Kidney (tissue), 14 donors: ENCODE measurements around the gene SYNDIG1. TPM values are rescaled to one million over a fixed set of nuclear protein-coding genes. Genes with fewer than 3 reads are reported as not detected.

ENCODE experiments used
- DNase-seq, 5 donors: peaks; one replicate each; pipeline ENCODE4 v3.0.0-alpha.2; 2013 to 2020
- FAIRE-seq: peaks from 2 replicates; lab custom pipeline; 2012; peaks lifted over from hg19 to GRCh38; lab: Jason Lieb, UNC
- H3K27ac ChIP-seq, 2 donors: one replicate each; pipeline ENCODE4 v1.7.0; 2013; ENCODE audit warnings: low read depth in 2 of 2, low read length in 2 of 2, inconsistent platforms in 1 of 2
- H3K27me3 ChIP-seq: one replicate; pipeline ENCODE4 v1.7.1; 2013; ENCODE audit warnings: low read length, inconsistent platforms; ENCODE audit not compliant: control insufficient read depth, insufficient read depth
- H3K36me3 ChIP-seq, 3 donors: one replicate each; pipeline versions ENCODE4 v1.7.0 to v1.7.1; 2013; ENCODE audit warnings: low read length in 3 of 3, control low read depth in 1 of 3, inconsistent platforms in 1 of 3; ENCODE audit not compliant: insufficient read depth in 3 of 3, control insufficient read depth in 2 of 3
- H3K4me1 ChIP-seq, 3 donors: one replicate each; pipeline versions ENCODE4 v1.7.0 to v1.7.1; 2013; ENCODE audit warnings: low read length in 3 of 3, inconsistent platforms in 1 of 3, low read depth in 1 of 3; ENCODE audit not compliant: control insufficient read depth in 2 of 3, insufficient read depth in 2 of 3
- H3K4me3 ChIP-seq, 3 donors: one replicate each; pipeline versions ENCODE4 v1.7.0 to v1.8.1; 2013; ENCODE audit warnings: low read length in 3 of 3, control low read depth in 1 of 3, inconsistent platforms in 1 of 3
- H3K9ac ChIP-seq, 3 donors: one replicate each; pipeline versions ENCODE4 v1.7.0 to v1.7.1; 2013; ENCODE audit warnings: low read length in 3 of 3, control low read depth in 1 of 3, inconsistent platforms in 1 of 3
- H3K9me3 ChIP-seq, 3 donors: one replicate each; pipeline versions ENCODE4 v1.7.0 to v1.7.1; 2013; ENCODE audit warnings: low read length in 3 of 3, control low read depth in 1 of 3, inconsistent platforms in 1 of 3; ENCODE audit not compliant: control insufficient read depth in 2 of 3, insufficient read depth in 1 of 3
- intact Hi-C: fragments of 100-400 bp; cut with DNase I; formaldehyde crosslinking; loops from one replicate; pipeline ENCODE4 v1.11.1; 2022
- polyA plus RNA-seq: library from polyadenylated mRNA; stranded (reverse); fragments of 350-450 nt; fragmentation: Illumina TruSeq; extraction: RNeasy Lipid Tissue Mini Kit (QIAGEN cat#74804); gene quantifications from one replicate; pipeline ENCODE4 v1.2.3, GENCODE V29; 2014; ENCODE audit warnings: low read depth, low replicate concordance; ENCODE audit not compliant: insufficient read depth
- total RNA-seq: library from RNA; stranded (reverse); fragmentation: NEBNext Ultra II Directional; extraction: Animal tissue kit (Norgen Biotek cat#: 25700); gene quantifications from one replicate; pipeline ENCODE4 v1.2.1, GENCODE V29; 2021
- TF ChIP-seq, protein P1 (sequence below): IDR thresholded peaks from 3 replicates; pipeline ENCODE4 v1.5.1; 2012; ENCODE audit warnings: mild to moderate bottlenecking, moderate library complexity, borderline replicate concordance; ENCODE audit not compliant: insufficient read depth; ENCODE audit errors: extremely low read depth
- donor health status: control.
- donor health status: control.
- donor health status: control.
- donor health status: control.
- donor health status: control.
- donor health status: DM: yes; HTN: yes; CAD: no.
- donor health status: Normal renal cell carcinoma (clear cell type).

Gene SYNDIG1
- total and polyA plus RNA-seq, 2 donors from 2014 or later = 5.4 to 8.2 TPM

DNA sequence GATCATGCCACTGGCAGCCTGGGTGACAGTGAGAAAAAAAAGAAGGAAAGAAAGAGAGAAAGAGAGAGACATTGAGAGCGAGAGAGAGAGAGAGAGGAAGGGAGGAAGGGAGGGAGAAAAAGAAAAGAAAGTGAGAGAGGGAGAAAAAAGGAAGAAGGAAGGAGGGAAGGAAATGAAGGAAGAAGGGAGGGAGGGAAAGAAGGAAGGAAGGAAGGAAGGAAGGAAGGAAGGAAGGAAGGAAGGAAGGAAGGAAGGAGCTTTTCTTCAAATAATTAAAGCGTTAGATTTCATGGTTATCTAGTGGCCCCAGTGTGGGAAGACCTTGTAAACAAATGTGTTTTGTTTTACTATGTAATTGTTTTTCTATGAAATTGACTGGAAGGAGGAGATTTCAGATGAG is 170.8 kb downstream of the SYNDIG1 start:
- H3K27ac ChIP-seq = no peak overlapping the region
- FAIRE-seq = no peak
- H3K9me3 ChIP-seq = no peaks in the 10 kb centered on the region
- H3K4me3 ChIP-seq = no peak overlapping the region
- H3K36me3 ChIP-seq = no peaks in the 10 kb centered on the region
- H3K9ac ChIP-seq = no peak overlapping the region
- no peak for DNase-seq
- intact Hi-C loops = no loop called here
- no peaks in the 10 kb centered on the region for H3K27me3 ChIP-seq
- H3K4me1 ChIP-seq = no peaks in the 10 kb centered on the region
- TF ChIP-seq, protein P1, sequence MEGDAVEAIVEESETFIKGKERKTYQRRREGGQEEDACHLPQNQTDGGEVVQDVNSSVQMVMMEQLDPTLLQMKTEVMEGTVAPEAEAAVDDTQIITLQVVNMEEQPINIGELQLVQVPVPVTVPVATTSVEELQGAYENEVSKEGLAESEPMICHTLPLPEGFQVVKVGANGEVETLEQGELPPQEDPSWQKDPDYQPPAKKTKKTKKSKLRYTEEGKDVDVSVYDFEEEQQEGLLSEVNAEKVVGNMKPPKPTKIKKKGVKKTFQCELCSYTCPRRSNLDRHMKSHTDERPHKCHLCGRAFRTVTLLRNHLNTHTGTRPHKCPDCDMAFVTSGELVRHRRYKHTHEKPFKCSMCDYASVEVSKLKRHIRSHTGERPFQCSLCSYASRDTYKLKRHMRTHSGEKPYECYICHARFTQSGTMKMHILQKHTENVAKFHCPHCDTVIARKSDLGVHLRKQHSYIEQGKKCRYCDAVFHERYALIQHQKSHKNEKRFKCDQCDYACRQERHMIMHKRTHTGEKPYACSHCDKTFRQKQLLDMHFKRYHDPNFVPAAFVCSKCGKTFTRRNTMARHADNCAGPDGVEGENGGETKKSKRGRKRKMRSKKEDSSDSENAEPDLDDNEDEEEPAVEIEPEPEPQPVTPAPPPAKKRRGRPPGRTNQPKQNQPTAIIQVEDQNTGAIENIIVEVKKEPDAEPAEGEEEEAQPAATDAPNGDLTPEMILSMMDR = no peak

DNA sequence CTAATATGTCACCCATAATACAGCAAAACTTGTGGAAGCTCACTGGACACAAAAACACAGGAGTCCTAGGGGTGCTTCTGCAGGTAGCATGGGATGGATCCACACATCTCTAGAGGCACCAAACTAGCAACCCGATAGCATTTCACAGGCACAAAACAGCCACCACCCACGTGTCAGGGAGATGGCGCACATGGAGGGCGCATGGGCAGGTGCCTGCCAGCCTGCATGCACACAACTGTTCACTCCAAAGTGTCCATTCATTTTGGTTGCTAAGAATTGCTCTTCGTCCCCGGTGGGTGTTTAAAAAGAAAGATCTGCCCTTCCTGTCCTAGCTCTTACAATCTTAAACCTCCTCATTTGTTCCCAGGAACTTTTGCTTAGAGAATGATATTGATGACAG is 171.3 kb downstream of the SYNDIG1 start:
- no peak overlapping the region for H3K4me3 ChIP-seq
- FAIRE-seq (no peak), DNase-seq (no peak)
- no peaks in the 10 kb centered on the region for H3K27me3 ChIP-seq
- TF ChIP-seq, protein P1 = no peak
- H3K4me1 ChIP-seq = no peaks in the 10 kb centered on the region
- no peaks in the 10 kb centered on the region for H3K9me3 ChIP-seq
- no peaks in the 10 kb centered on the region for H3K36me3 ChIP-seq
- intact Hi-C loops = no loop called here
- H3K27ac ChIP-seq = no peak overlapping the region
- H3K9ac ChIP-seq = no peak overlapping the region

DNA sequence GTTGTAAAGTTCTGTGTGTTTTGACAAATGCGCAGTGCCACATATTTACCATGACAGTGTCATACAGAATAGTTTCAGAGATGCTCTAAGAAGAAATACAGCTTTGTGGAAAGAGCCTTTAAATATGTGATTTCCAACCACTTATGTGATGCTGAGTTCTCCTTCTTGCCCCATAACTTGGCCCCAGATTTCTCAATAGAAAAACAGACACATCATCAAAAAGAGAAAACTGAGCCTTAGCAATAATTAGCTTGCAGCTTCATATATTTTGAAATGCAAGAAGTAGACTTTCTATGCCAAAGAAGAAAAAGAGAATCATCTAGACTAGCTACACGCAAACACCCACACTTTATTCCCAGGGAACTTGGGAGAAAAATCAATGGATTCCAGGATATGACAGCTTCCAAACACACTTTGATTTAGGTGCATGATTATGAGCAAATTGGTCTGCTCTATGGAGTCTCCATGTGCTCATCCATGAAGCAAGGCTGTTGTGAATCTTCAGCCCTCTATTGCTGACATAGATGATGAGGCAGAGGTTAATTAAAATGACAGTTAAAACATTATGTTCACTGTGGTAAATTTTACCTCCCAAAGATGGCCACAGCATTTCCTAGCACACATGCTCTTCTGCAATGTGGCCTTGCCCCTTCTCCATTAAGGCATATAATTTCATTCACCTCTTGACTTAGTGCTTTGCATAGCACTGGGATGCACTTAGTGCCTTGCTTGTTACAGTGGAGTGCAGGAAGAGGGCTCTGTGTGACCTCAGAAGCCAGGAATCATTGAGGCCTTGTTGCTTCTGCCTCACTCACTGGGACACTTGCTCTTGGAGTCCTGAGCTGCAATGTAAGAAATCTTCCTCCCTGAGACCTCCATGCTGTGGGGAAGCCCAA is 174.6 kb downstream of the SYNDIG1 start:
- TF ChIP-seq, protein P1 = no peak
- Histone ChIP-seq H3K9ac (no peak overlapping the region), H3K4me3 (no peak overlapping the region), H3K4me1 (no peaks in the 10 kb centered on the region), H3K27me3 (no peaks in the 10 kb centered on the region), H3K36me3 (no peaks in the 10 kb centered on the region), H3K27ac (no peak overlapping the region), H3K9me3 (no peaks in the 10 kb centered on the region)
- DNase-seq = no peak
- FAIRE-seq = no peak
- intact Hi-C loops = no loop called here
